GM21381 (cell line): ENCODE data around the gene SCRT2.
"Not testable (repeated sequence)": the region's sequence is repeated elsewhere in the genome, so short reads cannot be mapped to it uniquely, and the experiment has no call there.

ENCODE experiments used
- ATAC-seq: cut with Tn5 transposase; IDR thresholded peaks from one replicate; pipeline ENCODE4 v1.9.1; 2021; ENCODE audit warnings: mild to moderate bottlenecking, moderate library complexity; ENCODE audit not compliant: unreplicated experiment

Gene SCRT2

GRCh38 chr20:675453-676314 is at the start of gene SCRT2:
TSS of gene SCRT2 (minus strand) at chr20:675802. CDS start at chr20:675601, 201 bp downstream.
- no peak for ATAC-seq

GRCh38 chr20:724797-725196 is 49.2 kb upstream of the SCRT2 start:
- not testable (repeated sequence) for ATAC-seq

- no peak for ATAC-seq
Measured at GRCh38 chr20:723756-724155, 48.2 kb upstream of the SCRT2 start.

GRCh38 chr20:722822-723644 is 47.4 kb upstream of the SCRT2 start:
- ATAC-seq = no peak

- ATAC-seq = no peak
Measured at GRCh38 chr20:721876-722275, 46.3 kb upstream of the SCRT2 start.

GRCh38 chr20:719816-720215 is 44.2 kb upstream of the SCRT2 start:
- no peak for ATAC-seq

GRCh38 chr20:719068-719467 is 43.5 kb upstream of the SCRT2 start:
- no peak for ATAC-seq

GRCh38 chr20:717832-718231 is 42.2 kb upstream of the SCRT2 start:
- no peak for ATAC-seq

- no peak for ATAC-seq
Measured at GRCh38 chr20:717271-717670, 41.7 kb upstream of the SCRT2 start.

- no peak for ATAC-seq
Measured at GRCh38 chr20:714453-714852, 38.9 kb upstream of the SCRT2 start.

- no peak for ATAC-seq
Measured at GRCh38 chr20:711576-711975, 36.0 kb upstream of the SCRT2 start.

GRCh38 chr20:710780-711450 is 35.3 kb upstream of the SCRT2 start:
- ATAC-seq = no peak

- no peak for ATAC-seq
Measured at GRCh38 chr20:709991-710779, 34.6 kb upstream of the SCRT2 start.

GRCh38 chr20:709423-709822 is 33.8 kb upstream of the SCRT2 start:
- no peak for ATAC-seq

GRCh38 chr20:708956-709355 is 33.4 kb upstream of the SCRT2 start:
- ATAC-seq = no peak

- ATAC-seq = no peak
Measured at GRCh38 chr20:707451-708110, 32.0 kb upstream of the SCRT2 start.

GRCh38 chr20:706366-706885 is 30.8 kb upstream of the SCRT2 start:
- ATAC-seq = no peak

GRCh38 chr20:704726-705125 is 29.1 kb upstream of the SCRT2 start:
- ATAC-seq = no peak

GRCh38 chr20:703426-703825 is 27.8 kb upstream of the SCRT2 start:
- no peak for ATAC-seq

- no peak for ATAC-seq
Measured at GRCh38 chr20:703006-703405, 27.4 kb upstream of the SCRT2 start.
